GM21381 (cell line): ENCODE measurements around the gene TMEM108.

Source experiments
- ATAC-seq: cut with Tn5 transposase; IDR thresholded peaks from one replicate; pipeline ENCODE4 v1.9.1; 2021; ENCODE audit warnings: mild to moderate bottlenecking, moderate library complexity; ENCODE audit not compliant: unreplicated experiment

The TMEM108 gene

GRCh38 chr3:133113927-133114597 is 75.9 kb downstream of the TMEM108 start:
- no peak for ATAC-seq

DNA sequence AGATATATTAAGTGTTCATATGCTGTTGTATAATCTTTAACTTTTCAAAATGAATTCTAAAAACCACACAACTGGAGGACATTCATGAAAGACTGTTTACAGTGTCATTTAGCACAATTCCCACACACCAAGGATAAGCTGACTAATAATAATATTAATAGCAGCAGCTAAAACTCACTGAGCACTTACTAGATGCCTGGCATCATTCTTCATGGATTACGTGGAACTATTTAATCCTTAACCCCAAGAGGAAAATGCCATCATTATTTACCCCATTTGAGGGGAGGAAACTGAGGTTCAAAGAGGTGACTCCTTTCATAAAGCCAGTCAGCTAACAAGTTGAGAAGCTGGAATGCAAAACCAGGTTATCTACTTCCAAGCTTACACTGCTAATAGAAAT is 77.0 kb downstream of the TMEM108 start:
- ATAC-seq: no peak

GRCh38 chr3:133117342-133117741 is 79.2 kb downstream of the TMEM108 start:
- ATAC-seq: no peak

DNA sequence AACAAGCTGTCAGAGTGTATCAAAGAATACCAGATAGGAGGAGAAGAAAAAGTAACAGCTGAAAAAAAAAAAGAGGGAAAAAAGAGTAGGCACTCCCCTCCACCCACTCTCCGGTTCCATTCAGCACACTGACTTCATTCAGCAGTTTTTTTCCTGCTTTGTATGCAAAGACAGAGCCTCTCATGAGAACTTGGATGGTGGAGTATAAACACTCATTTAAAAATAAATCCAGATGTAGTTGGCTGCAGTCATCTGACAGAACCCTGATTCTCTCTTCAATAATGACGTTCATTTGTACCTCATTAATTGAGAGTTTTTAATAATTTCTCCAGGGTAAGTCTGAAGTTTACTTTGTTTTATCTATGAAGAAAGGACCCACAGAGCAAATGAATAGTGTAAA is 81.0 kb downstream of the TMEM108 start:
- ATAC-seq: no peak

DNA sequence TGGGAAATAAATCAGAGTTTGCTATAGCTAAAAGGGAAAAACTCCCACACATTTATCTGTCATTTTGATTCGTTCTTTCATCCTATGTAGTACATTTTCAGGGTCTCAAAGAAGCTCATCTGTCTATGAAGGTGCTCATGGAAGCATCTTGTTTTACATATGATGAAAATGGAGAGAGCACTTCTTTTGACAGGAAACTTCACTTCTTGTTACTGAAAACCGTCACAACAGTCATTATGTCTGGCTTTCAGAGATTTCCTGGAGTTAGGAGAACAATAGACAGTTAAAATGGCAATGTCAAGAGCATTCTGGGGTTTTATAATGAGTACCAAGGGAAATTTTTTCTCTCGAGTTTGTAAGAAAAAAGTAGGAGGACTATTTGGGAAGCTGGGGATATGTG is 83.3 kb downstream of the TMEM108 start:
- ATAC-seq: no peak

DNA sequence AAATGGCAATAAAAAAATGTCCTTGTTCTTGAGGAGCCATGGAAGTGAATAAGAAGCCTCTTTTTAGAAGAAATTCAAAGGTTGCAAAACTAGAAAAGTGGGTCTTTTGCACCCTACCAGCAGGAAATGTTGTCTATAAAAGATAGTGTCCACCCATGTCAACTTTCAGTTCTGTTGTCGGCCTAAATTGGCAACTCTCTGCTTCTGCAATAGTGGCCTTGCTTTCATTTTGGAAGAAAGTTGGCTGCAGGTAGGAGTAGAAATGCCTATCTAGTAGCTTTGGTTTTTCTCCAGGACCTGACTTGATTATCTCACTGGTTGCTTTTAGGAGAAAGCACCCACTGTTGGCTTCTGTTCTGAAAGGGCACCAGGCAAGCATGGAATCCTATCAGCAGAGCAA is 85.4 kb downstream of the TMEM108 start:
- ATAC-seq: no peak

GRCh38 chr3:133124511-133124910 is 86.3 kb downstream of the TMEM108 start:
- ATAC-seq: no peak

GRCh38 chr3:133125171-133125570 is 87.0 kb downstream of the TMEM108 start:
- ATAC-seq: no peak

DNA sequence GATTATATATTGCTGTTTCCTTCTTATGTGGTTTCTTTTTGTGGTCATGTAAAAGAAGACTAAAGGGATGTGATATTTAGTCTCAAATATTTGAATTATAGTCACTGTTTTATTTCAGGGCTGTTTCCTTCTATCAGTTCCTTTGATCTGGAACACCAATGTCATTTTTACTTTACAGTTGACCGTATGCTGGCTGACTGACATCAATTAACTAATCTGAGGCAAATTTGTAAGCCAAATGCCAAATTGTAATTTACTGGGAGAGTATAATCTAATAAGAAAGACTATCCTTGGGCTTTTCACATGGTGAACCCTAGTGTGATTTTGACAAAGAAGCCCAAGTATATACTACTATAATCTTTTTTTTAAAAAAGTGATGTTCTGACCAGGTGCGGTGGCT is 87.6 kb downstream of the TMEM108 start:
- no peak for ATAC-seq

DNA sequence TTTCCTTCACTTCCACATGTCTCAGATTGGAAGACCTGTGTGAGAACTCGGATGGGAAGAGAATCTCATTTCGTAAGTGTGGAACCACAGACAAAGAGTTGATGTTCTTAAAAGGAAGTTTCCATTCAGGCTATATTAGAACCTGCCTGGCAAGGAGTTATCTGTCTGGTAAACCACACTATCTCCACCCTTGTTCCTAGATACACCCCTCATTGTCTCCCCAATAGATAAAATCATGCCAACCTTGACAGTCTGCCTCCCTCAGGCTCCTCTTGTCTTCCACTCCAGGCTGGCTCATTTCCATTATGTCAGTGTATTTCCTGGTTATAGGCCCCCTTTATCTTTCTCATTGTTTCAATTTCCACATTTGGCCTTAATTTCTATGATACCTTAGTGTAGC is 89.2 kb downstream of the TMEM108 start:
- ATAC-seq: no peak

- ATAC-seq: no peak
These were observed 92.0 kb downstream of the TMEM108 start for GRCh38 chr3:133130168-133130567.

- no peak for ATAC-seq
These were observed 97.1 kb downstream of the TMEM108 start for GRCh38 chr3:133135306-133135705.

GRCh38 chr3:133136114-133137041 is 98.2 kb downstream of the TMEM108 start:
- ATAC-seq: peak; percentile 65

- ATAC-seq: no peak
These were observed 99.1 kb downstream of the TMEM108 start for GRCh38 chr3:133137042-133137996.

DNA sequence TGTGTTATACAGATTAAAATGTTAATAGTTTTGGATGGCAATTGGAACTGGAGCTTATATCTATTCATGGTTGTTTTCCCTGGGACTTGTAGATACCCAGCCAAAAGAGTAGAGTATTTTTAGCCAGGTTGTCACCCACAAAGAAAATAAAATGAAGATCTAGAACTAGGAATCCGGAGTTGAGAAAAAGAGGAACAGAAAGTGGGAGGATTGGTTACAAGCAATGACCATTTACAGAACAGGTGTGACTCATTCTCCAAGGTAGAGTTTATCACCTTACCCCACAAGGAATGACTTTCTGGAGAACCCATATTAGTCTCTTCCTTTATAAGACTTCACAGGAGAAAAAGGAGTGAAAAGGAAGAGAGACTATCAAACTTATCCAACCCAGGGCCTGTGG is 99.8 kb downstream of the TMEM108 start:
- peak; percentile 87 for ATAC-seq

GRCh38 chr3:133152056-133152455 is 113.9 kb downstream of the TMEM108 start:
- no peak for ATAC-seq

DNA sequence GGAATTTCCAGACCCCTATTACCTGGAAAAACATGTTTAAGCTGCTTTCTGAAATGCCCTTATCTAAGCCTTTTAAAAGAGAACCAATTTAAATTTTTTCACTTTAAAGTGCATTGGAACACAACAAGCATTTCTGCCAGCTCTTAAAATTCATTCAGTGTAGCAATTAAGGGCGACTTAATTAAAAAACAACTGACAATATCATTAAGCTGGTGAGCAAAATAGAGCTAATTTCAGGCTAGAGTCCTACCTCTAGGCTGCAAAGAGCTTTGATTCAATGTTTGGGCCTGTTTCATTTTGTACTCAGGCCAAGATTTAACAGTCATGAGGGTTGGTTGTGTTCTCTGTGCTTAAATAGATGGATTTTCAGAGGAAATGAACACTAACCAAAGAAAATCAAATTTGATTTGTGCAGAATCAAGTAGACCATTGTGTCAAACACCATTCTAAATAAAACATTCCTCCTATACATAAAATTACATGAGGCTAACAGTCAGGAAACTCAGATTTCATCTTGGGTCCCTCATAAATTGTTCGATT is 114.6 kb downstream of the TMEM108 start:
- no peak for ATAC-seq

DNA sequence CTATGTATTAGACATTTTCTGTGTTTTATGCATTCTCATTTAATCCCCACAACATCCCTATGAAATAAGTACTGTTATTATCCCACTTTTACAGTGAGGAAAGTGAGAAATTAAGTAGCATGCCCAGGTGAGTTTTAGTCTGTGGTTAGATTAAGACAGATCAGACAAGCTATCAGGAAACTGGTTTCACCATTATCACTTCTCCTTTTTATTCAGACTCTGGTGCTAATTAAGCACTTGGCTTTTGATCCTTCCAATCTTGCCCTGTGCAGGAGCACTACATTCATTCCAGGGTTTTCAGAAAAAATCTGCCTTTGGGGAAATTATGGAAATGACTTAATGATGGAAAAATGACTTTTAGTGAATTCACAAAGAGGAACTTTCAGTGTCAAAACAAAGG is 115.2 kb downstream of the TMEM108 start:
- ATAC-seq: no peak

GRCh38 chr3:133157716-133158115 is 119.5 kb downstream of the TMEM108 start:
- no peak for ATAC-seq

DNA sequence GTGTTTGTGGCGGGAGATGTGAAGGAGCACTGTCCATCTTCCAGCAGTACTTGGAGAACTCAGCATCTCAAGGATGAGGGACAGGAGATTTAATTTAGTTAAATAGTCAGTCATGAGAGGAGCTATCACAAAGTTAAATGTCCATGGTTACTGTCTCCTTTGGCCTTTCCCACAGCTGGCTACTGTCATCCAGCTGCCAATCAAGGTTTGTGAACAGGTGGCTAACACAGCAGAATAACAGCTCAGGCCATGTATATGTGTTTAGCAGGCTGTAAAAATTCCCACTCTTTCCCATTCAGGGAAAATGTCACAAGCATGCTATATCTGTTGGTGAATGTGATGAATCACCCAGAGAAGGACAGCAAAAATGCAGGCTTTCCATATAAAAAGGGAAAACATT is 120.5 kb downstream of the TMEM108 start:
- ATAC-seq: no peak
